HUES64 (cell line): ENCODE measurements around the gene TMEM161B.
"Not testable (repeated sequence)": the region's sequence is repeated elsewhere in the genome, so short reads cannot be mapped to it uniquely, and the experiment has no call there.

Source experiments
- H3K27ac ChIP-seq: 2 replicates; pipeline ENCODE4 v1.7.0; 2013; ENCODE audit warnings: low read depth, low read length, inconsistent platforms
- H3K27me3 ChIP-seq: 2 replicates; pipeline ENCODE4 v1.6.1; 2013; ENCODE audit warnings: mild to moderate bottlenecking, low read length; ENCODE audit not compliant: insufficient read depth
- H3K36me3 ChIP-seq: 2 replicates; pipeline ENCODE4 v1.6.1; 2013; ENCODE audit warnings: mild to moderate bottlenecking, low read length; ENCODE audit not compliant: insufficient read depth
- H3K4me1 ChIP-seq: 2 replicates; pipeline ENCODE4 v1.6.1; 2013; ENCODE audit warnings: mild to moderate bottlenecking, low read length, moderate library complexity; ENCODE audit not compliant: insufficient read depth
- H3K4me3 ChIP-seq: 2 replicates; pipeline ENCODE4 v1.5.1; 2013; ENCODE audit warnings: mild to moderate bottlenecking, low read length, moderate library complexity
- H3K9ac ChIP-seq: 2 replicates; pipeline ENCODE4 v1.6.1; 2013; ENCODE audit warnings: mild to moderate bottlenecking, low read depth, low read length
- H3K9me3 ChIP-seq: 2 replicates; pipeline ENCODE4 v1.6.1; 2013; ENCODE audit warnings: low read depth, low read length; ENCODE audit not compliant: insufficient read depth
- WGBS: fragments of 150-250, 120-280 bp; methylation state at CpG from one replicate; pipeline ENCODE4 v1.1.7; 2013; ENCODE audit warnings: missing lambda C conversion rate; 5-methylcytosine and 5-hydroxymethylcytosine counted together

TMEM161B gene

GRCh38 chr5:88275581-88275980, 6.9 kb upstream of the TMEM161B start:
- Histone ChIP-seq H3K27ac (no peak overlapping the region), H3K36me3 (peaks cover 62% of the 10 kb centered on the region), H3K9me3 (no peaks in the 10 kb centered on the region), H3K9ac (no peak overlapping the region), H3K4me3 (no peak overlapping the region), H3K4me1 (no peaks in the 10 kb centered on the region), H3K27me3 (no peaks in the 10 kb centered on the region)

GRCh38 chr5:88269222-88269771, 652 bp upstream of the TMEM161B start:
- H3K27ac ChIP-seq = peak overlapping the region; percentile 51; the same call in 1 of the 2 replicates
- peak overlapping the region; percentile 99 for H3K4me3 ChIP-seq
- H3K27me3 ChIP-seq = no peaks in the 10 kb centered on the region
- peak overlapping the region; percentile 79 for H3K9ac ChIP-seq
- H3K4me1 ChIP-seq = peaks cover 5% of the 10 kb centered on the region; the same call in 1 of the 2 replicates
- whole genome bisulfite sequencing = 0% methylated on average over 14 of the region's 16 CpGs
- peaks cover 54% of the 10 kb centered on the region for H3K36me3 ChIP-seq
- H3K9me3 ChIP-seq = peaks cover 10% of the 10 kb centered on the region

GRCh38 chr5:88264565-88264964, 4.1 kb downstream of the TMEM161B start:
- H3K4me1 ChIP-seq, H3K9ac ChIP-seq, H3K4me3 ChIP-seq, H3K27me3 ChIP-seq, H3K27ac ChIP-seq: not testable (repeated sequence)
- Histone ChIP-seq H3K9me3 (peaks cover 10% of the 10 kb centered on the region), H3K36me3 (peaks cover 16% of the 10 kb centered on the region; the same call in 1 of the 2 replicates)
- WGBS = 98% methylated on average over 1 of the region's 2 CpGs

GRCh38 chr5:88263349-88263748, 5.3 kb downstream of the TMEM161B start:
- peaks cover 16% of the 10 kb centered on the region; the same call in 1 of the 2 replicates for H3K36me3 ChIP-seq
- no peak overlapping the region for H3K4me3 ChIP-seq
- H3K27me3 ChIP-seq = no peaks in the 10 kb centered on the region
- peaks cover 10% of the 10 kb centered on the region for H3K9me3 ChIP-seq
- no peak overlapping the region for H3K27ac ChIP-seq
- H3K4me1 ChIP-seq = peaks cover 14% of the 10 kb centered on the region
- 92% methylated on average over 2 of the region's 2 CpGs for WGBS
- H3K9ac ChIP-seq = no peak overlapping the region

GRCh38 chr5:88262116-88262515, 6.5 kb downstream of the TMEM161B start:
- H3K4me3 ChIP-seq = no peak overlapping the region

GRCh38 chr5:88258636-88259035, 10.0 kb downstream of the TMEM161B start:
- Histone ChIP-seq H3K4me3 (no peak overlapping the region), H3K4me1 (peaks cover 48% of the 10 kb centered on the region), H3K27ac (no peak overlapping the region), H3K9me3 (no peaks in the 10 kb centered on the region), H3K9ac (no peak overlapping the region), H3K36me3 (no peaks in the 10 kb centered on the region), H3K27me3 (no peaks in the 10 kb centered on the region)
- 86% methylated on average over 1 of the region's 2 CpGs for WGBS

More at GRCh38 chr5:88262116-88262515, 6.5 kb downstream of the TMEM161B start:
- H3K27me3 ChIP-seq = no peaks in the 10 kb centered on the region
- peaks cover 10% of the 10 kb centered on the region for H3K9me3 ChIP-seq
- no peak overlapping the region for H3K9ac ChIP-seq
- no peak overlapping the region for H3K27ac ChIP-seq
- peaks cover 27% of the 10 kb centered on the region for H3K4me1 ChIP-seq
- H3K36me3 ChIP-seq = peaks cover 16% of the 10 kb centered on the region; the same call in 1 of the 2 replicates

GRCh38 chr5:88256872-88257271, 11.8 kb downstream of the TMEM161B start:
- Histone ChIP-seq H3K9me3 (no peaks in the 10 kb centered on the region), H3K27ac (peak overlapping the region; percentile 92), H3K9ac (peak overlapping the region; percentile 41), H3K36me3 (no peaks in the 10 kb centered on the region), H3K27me3 (no peaks in the 10 kb centered on the region), H3K4me1 (peaks cover 61% of the 10 kb centered on the region), H3K4me3 (peak overlapping the region; percentile 11; the same call in 1 of the 2 replicates)
- WGBS = 33% methylated on average over 4 of the region's 4 CpGs

GRCh38 chr5:88256037-88256436, 12.6 kb downstream of the TMEM161B start:
- Histone ChIP-seq H3K36me3 (no peaks in the 10 kb centered on the region), H3K27me3 (no peaks in the 10 kb centered on the region), H3K9ac (0 out of 2 replicates have a peak overlapping the region, but pooled peaks have one; percentile 8), H3K9me3 (no peaks in the 10 kb centered on the region), H3K4me1 (peaks cover 61% of the 10 kb centered on the region), H3K27ac (peak overlapping the region; percentile 92), H3K4me3 (no peak overlapping the region; the same call in 1 of the 2 replicates)

GRCh38 chr5:88254320-88254719, 14.3 kb downstream of the TMEM161B start:
- peaks cover 62% of the 10 kb centered on the region for H3K4me1 ChIP-seq
- WGBS = no CpG with 5 or more reads among the region's 1 CpG
- no peaks in the 10 kb centered on the region for H3K27me3 ChIP-seq
- H3K9ac ChIP-seq = no peak overlapping the region
- H3K36me3 ChIP-seq = no peaks in the 10 kb centered on the region
- H3K4me3 ChIP-seq = no peak overlapping the region
- H3K27ac ChIP-seq = no peak overlapping the region
- H3K9me3 ChIP-seq = no peaks in the 10 kb centered on the region

- no peak overlapping the region for H3K27ac ChIP-seq
- H3K4me1 ChIP-seq = peaks cover 66% of the 10 kb centered on the region
- no peak overlapping the region for H3K4me3 ChIP-seq
- H3K27me3 ChIP-seq = no peaks in the 10 kb centered on the region
- H3K9ac ChIP-seq = no peak overlapping the region
- no peaks in the 10 kb centered on the region for H3K9me3 ChIP-seq
- 97% methylated on average over 2 of the region's 2 CpGs for WGBS
- H3K36me3 ChIP-seq = no peaks in the 10 kb centered on the region
Measured at GRCh38 chr5:88251048-88251711, 17.5 kb downstream of the TMEM161B start.

GRCh38 chr5:88250010-88250409, 18.6 kb downstream of the TMEM161B start:
- H3K36me3 ChIP-seq = no peaks in the 10 kb centered on the region
- no peak overlapping the region for H3K9ac ChIP-seq
- 96% methylated on average over 2 of the region's 2 CpGs for WGBS
- no peak overlapping the region for H3K27ac ChIP-seq
- H3K4me1 ChIP-seq = peaks cover 66% of the 10 kb centered on the region
- H3K4me3 ChIP-seq = no peak overlapping the region
- no peaks in the 10 kb centered on the region for H3K27me3 ChIP-seq
- H3K9me3 ChIP-seq = no peaks in the 10 kb centered on the region
